GM18909 (cell line): ENCODE measurements around the gene B3GALT5.
"Not testable (repeated sequence)": the region's sequence is repeated elsewhere in the genome, so short reads cannot be mapped to it uniquely, and the experiment has no call there.

Experiments used
- ATAC-seq: cut with Tn5 transposase; IDR thresholded peaks from one replicate; pipeline ENCODE4 v1.9.1; 2021; ENCODE audit warnings: mild to moderate bottlenecking; ENCODE audit not compliant: unreplicated experiment, poor library complexity

B3GALT5 gene, protein sequence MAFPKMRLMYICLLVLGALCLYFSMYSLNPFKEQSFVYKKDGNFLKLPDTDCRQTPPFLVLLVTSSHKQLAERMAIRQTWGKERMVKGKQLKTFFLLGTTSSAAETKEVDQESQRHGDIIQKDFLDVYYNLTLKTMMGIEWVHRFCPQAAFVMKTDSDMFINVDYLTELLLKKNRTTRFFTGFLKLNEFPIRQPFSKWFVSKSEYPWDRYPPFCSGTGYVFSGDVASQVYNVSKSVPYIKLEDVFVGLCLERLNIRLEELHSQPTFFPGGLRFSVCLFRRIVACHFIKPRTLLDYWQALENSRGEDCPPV

GRCh38 chr21:39612233-39613040, at the start of gene B3GALT5:
B3GALT5 (plus strand) TSS chr21:39612940; CDS start chr21:39660560, 47,620 bp downstream.
- ATAC-seq, result no peak

GRCh38 chr21:39564200-39564599, 48.5 kb upstream of the B3GALT5 start:
- no peak for ATAC-seq

DNA sequence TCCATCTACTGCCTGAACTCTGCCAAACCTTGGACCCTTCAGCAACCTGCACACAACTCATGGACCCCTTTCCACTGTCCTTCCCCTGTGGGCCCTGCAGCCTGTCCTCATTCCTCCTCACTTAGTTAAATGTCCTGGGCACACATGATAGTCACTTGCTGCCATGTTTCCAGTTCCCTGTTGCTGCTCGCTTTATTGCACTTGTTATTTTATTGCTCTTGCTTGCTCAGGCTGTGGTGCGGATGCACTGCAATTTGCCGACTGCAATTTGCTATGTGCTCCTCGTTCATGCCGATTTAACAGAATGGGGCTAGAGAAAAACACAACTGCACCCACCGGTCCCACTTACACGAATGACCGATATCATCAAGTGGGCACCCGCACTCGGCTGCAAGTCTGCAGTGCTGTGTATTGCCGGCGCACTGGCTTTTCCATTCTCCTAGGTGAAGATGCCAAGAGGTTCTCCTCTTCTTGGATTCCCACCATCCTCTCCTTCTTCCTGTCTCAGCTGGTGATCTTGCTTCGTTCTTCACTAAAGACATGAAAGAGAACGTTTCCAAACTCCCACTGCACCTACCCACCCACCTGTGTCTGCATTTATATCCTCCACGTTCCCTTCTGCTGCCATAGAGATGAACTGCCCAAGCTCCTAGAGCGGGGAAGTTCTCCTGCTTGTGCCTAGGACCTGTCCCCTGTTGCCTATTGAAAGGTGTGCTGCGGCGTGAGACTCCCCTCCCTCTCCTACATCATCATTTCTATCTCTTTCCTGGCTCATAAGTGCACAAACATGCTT, 45.4 kb upstream of the B3GALT5 start:
- ATAC-seq, result no peak

DNA sequence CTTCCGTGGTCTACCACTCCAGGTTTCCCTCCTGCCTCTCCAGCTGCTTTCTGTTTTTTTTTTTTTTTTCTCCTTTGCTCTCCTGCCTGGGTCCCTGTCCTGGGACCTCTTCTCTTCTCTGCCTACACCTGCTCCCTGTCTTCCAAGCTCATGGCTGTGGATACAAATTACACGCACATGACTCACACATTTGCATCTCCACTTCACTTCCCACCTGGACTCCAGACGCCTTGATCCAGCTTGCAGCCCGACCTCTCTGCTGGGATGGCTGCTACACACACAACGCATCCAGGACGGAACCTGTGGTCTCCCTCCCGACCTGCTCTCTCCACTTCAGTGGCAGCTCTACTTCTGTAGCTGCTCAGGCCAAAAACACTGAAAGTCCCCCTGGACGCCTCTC, 44.4 kb upstream of the B3GALT5 start:
- no peak for ATAC-seq

GRCh38 chr21:39575775-39576174, 37.0 kb upstream of the B3GALT5 start:
- no peak for ATAC-seq

- no peak for ATAC-seq
These were observed 36.1 kb upstream of the B3GALT5 start for GRCh38 chr21:39576518-39577128.

- ATAC-seq, result no peak
These were observed 32.9 kb upstream of the B3GALT5 start for GRCh38 chr21:39579734-39580332.

GRCh38 chr21:39580744-39581143, 32.0 kb upstream of the B3GALT5 start:
- ATAC-seq, result no peak

GRCh38 chr21:39581414-39581813, 31.3 kb upstream of the B3GALT5 start:
- no peak for ATAC-seq

GRCh38 chr21:39582749-39583148, 30.0 kb upstream of the B3GALT5 start:
- ATAC-seq, result no peak

GRCh38 chr21:39583586-39583985, 29.2 kb upstream of the B3GALT5 start:
- ATAC-seq, result not testable (repeated sequence)

DNA sequence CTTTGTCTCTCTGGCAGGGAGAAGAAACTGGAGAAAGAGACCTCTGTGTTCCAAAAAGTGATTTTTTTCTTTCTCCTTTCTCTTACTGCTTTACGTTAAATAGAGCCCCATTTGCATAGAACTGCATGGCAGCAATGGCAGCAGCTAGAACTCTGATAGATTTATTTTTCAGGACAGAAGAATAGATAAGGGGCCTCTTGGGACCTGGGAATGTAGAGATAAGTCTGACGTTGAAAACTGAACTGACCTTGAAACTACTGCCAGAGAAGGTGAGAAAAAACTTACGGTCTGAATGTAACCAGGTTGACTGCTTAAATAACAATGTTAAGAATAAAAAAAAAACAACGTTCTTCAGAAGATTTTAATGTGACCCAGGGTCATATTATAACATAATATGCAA, 25.4 kb upstream of the B3GALT5 start:
- no peak for ATAC-seq

DNA sequence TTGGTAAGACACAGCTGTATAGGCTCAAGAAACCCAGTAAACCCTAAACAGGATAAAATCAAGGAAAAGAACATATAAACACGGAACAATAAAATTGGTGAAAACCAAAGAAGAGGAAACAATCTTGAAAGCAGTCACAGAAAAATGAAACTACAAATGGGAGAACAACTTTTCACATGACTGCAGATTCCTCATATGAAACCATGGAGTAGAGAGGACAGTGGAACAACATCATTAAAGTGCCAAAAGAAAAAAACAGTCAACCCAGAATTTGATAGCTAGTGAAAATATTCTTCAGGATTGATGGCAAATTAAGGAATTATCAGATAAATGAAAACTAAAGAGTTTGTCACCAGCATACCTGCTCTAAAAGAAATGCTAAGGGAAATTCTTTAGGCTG, 23.9 kb upstream of the B3GALT5 start:
- no peak for ATAC-seq

GRCh38 chr21:39593522-39593921, 19.2 kb upstream of the B3GALT5 start:
- ATAC-seq, result no peak

- ATAC-seq, result no peak
These were observed 17.3 kb upstream of the B3GALT5 start for GRCh38 chr21:39595465-39595864.

- no peak for ATAC-seq
These were observed 15.1 kb upstream of the B3GALT5 start for GRCh38 chr21:39597595-39597994.

GRCh38 chr21:39599191-39599970, 13.4 kb upstream of the B3GALT5 start:
- ATAC-seq, result no peak

DNA sequence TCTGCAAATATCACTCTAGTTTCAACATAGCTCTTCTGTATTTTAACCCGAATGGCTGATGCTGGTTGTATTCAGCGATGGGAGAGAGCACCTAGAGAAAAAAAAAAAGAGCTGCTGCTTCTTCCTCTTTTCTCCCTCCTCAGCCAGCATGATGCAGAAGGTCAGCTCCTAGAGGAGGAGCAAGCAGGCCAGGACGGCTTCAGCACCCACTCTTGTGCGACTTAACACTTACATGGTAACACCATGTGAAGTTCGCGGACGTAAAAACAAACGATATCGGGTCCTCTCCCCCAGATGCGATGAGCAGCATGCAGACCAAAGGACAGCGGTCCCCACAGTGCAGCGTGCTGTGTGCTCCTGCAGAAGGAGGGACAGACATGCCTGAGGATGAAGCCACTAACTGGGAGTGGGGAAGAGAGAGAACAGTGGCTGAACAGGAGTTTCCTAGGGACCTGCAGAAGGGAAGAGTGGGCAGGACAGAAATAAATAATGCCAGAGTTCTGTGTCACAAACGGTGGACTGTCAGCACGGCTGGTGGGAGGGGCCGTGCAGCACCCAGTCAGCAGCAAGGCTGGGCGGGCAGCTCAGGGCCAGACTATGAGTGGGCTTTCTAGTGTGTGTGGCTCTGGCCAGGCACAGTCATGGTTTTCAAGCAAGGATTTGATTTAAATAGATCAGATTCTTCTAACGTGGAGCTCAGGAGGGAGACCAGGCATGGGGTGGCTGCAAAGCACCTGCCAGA, 11.4 kb upstream of the B3GALT5 start:
- no peak for ATAC-seq
